ENCODE results near the gene EXOC4.

DNA sequence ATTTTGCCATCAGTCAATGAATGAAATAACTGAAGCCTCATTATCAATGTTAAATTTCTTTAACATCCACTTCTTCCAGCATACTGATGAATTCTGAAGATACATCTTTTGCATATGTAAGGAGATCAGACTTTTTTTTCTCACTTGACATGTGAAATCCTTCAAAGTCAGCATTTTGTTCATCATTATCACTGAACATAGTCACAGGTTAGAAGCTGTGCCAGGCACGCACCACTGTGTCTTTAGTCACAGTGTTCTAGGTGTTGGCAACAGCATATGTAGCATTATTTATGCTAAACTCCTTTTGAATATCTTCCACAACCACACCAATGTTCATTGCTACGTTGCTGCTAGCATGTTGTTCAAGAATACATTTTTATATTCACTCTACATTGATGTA, 450.1 kb downstream of the EXOC4 start:
- TF ChIP-seq CTCF (IDR thresholded peaks at IDR 0.05) (no peak), SIN3A (IDR thresholded peaks at IDR 0.05; ENCODE audit: borderline replicate concordance, insufficient read depth, low read depth, low read length) (no peak), POLR2AphosphoS5 (IDR thresholded peaks at IDR 0.05; ENCODE audit: low read depth, low read length) (no peak)

Measured in Panc1 (cell line).